ENCODE measurements around the gene RASA3. TPM values are rescaled to one million over a fixed set of nuclear protein-coding genes. Genes with fewer than 3 reads are reported as not detected.

The RASA3 gene
- polyA plus RNA-seq, 1 donor from 2014 or later: 8.5 TPM

- Histone ChIP-seq H3K4me3 (ENCODE audit: low read length) (no peak overlapping the region), H3K9me2 (ENCODE audit: insufficient read depth, low read length) (no peaks in the 10 kb centered on the region), H4K20me1 (ENCODE audit: insufficient read depth) (no peaks in the 10 kb centered on the region), H3K4me2 (ENCODE audit: low read length) (no peak overlapping the region), H2AFZ (ENCODE audit: low read depth, low read length) (no peak overlapping the region), H3K36me3 (ENCODE audit: insufficient read depth, low read length) (no peaks in the 10 kb centered on the region), H3K9me3 (ENCODE audit: low read length) (no peaks in the 10 kb centered on the region), H3K27ac (ENCODE audit: low read length) (no peak overlapping the region), H3F3A (ENCODE audit: insufficient read depth, low read length, poor library complexity, severe bottlenecking) (no peaks in the 10 kb centered on the region), H3K79me2 (replicated peaks; ENCODE audit: insufficient read depth, low read length) (no peaks in the 10 kb centered on the region), H3K9ac (ENCODE audit: low read length) (no peak overlapping the region), H3K27me3 (ENCODE audit: insufficient read depth, low read depth, low read length) (no peaks in the 10 kb centered on the region)
- TF ChIP-seq POLR2AphosphoS5 (IDR thresholded peaks at IDR 0.05) (no peak), REST (IDR thresholded peaks at IDR 0.05; ENCODE audit: borderline replicate concordance) (no peak), MXI1 (conservative IDR thresholded peaks at IDR 0.05; ENCODE audit: poor library complexity, severe bottlenecking) (no peak), RAD21 (conservative IDR thresholded peaks at IDR 0.05) (no peak), EZH2 (IDR thresholded peaks at IDR 0.05; ENCODE audit: borderline replicate concordance, insufficient read depth, low read length, poor library complexity, severe bottlenecking) (no peak), CTCF (IDR thresholded peaks at IDR 0.05; ENCODE audit: poor library complexity, severe bottlenecking) (no peak), TAF1 (IDR thresholded peaks at IDR 0.05; ENCODE audit: low read depth) (no peak), EP300 (conservative IDR thresholded peaks at IDR 0.05; ENCODE audit: poor library complexity, severe bottlenecking) (no peak), SMC3 (conservative IDR thresholded peaks at IDR 0.05; ENCODE audit: poor library complexity) (no peak)
These were observed 165.2 kb downstream of the RASA3 start for GRCh38 chr13:113967206-113967720.

GRCh38 chr13:113965968-113966884 is 166.2 kb downstream of the RASA3 start:
- Histone ChIP-seq H2AFZ (ENCODE audit: low read depth, low read length) (no peak overlapping the region), H3K4me3 (ENCODE audit: low read length) (no peak overlapping the region), H3K36me3 (ENCODE audit: insufficient read depth, low read length) (no peaks in the 10 kb centered on the region), H3K9me2 (ENCODE audit: insufficient read depth, low read length) (no peaks in the 10 kb centered on the region), H3K4me2 (ENCODE audit: low read length) (no peak overlapping the region), H3F3A (ENCODE audit: insufficient read depth, low read length, poor library complexity, severe bottlenecking) (no peaks in the 10 kb centered on the region), H3K27ac (ENCODE audit: low read length) (no peak overlapping the region), H3K9me3 (ENCODE audit: low read length) (no peaks in the 10 kb centered on the region), H3K27me3 (ENCODE audit: insufficient read depth, low read depth, low read length) (no peaks in the 10 kb centered on the region), H3K9ac (ENCODE audit: low read length) (no peak overlapping the region), H4K20me1 (ENCODE audit: insufficient read depth) (no peaks in the 10 kb centered on the region), H3K79me2 (replicated peaks; ENCODE audit: insufficient read depth, low read length) (no peaks in the 10 kb centered on the region)
- TF ChIP-seq POLR2AphosphoS5 (IDR thresholded peaks at IDR 0.05) (no peak), MXI1 (conservative IDR thresholded peaks at IDR 0.05; ENCODE audit: poor library complexity, severe bottlenecking) (no peak), CTCF (IDR thresholded peaks at IDR 0.05; ENCODE audit: poor library complexity, severe bottlenecking) (no peak), SMC3 (conservative IDR thresholded peaks at IDR 0.05; ENCODE audit: poor library complexity) (no peak), EZH2 (IDR thresholded peaks at IDR 0.05; ENCODE audit: borderline replicate concordance, insufficient read depth, low read length, poor library complexity, severe bottlenecking) (no peak), EP300 (conservative IDR thresholded peaks at IDR 0.05; ENCODE audit: poor library complexity, severe bottlenecking) (no peak), TAF1 (IDR thresholded peaks at IDR 0.05; ENCODE audit: low read depth) (no peak), REST (IDR thresholded peaks at IDR 0.05; ENCODE audit: borderline replicate concordance) (no peak), RAD21 (conservative IDR thresholded peaks at IDR 0.05) (no peak)
